GM15510 (cell line): Measurements from ENCODE around the gene WDFY4.

Experiments
- POLR2A ChIP-seq: IDR thresholded peaks from 3 replicates; pipeline ENCODE4 v1.6.1; 2011; ENCODE audit warnings: borderline replicate concordance; ENCODE audit not compliant: insufficient read length; ENCODE audit errors: extremely low read depth

The WDFY4 gene

GRCh38 chr10:48740015-48740707 lies 55.5 kb downstream of the WDFY4 start:
- TF ChIP-seq POLR2A, result no peak

DNA sequence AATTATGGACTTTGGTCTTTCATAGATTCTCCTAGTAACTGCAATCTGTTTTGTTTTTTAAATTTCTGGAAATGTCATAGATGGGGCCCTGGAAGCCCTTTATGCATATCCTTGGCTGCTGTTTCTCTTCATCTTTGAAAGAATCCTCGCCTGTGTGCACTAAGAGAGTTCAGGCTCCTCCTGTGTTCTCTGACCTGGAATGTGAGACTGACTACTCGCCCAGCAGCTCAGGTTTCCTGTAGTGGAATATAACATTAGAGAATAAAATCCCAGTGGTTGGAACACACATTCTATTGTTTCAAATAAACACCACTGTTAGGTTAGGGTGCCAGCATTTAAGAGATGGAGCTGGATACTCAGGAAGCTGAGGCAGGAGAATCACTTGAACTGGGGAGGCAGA lies 56.3 kb downstream of the WDFY4 start:
- TF ChIP-seq POLR2A, result no peak

GRCh38 chr10:48742891-48743860 lies 58.5 kb downstream of the WDFY4 start:
- TF ChIP-seq POLR2A, result no peak

DNA sequence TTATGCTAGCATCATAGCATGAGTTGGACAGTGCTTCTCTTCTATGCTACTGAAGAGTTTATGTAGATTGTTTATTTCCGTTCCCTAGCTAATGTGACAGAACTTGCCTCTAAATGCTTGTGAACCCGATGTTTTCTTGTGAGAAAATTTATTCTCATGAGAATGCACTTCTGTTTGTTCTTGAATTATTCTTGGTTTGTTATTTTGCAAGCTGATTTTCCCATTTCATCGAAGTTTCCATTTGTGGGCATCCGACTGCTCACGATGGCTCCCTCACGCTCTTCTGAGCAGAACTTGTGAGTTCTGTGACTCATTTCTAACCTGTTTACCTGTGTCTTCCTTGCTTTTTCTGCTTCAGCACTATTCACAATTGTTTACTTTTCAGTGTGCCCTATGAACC lies 59.9 kb downstream of the WDFY4 start:
- no peak for TF ChIP-seq POLR2A

GRCh38 chr10:48745662-48746245 lies 61.1 kb downstream of the WDFY4 start:
- no peak for TF ChIP-seq POLR2A

DNA sequence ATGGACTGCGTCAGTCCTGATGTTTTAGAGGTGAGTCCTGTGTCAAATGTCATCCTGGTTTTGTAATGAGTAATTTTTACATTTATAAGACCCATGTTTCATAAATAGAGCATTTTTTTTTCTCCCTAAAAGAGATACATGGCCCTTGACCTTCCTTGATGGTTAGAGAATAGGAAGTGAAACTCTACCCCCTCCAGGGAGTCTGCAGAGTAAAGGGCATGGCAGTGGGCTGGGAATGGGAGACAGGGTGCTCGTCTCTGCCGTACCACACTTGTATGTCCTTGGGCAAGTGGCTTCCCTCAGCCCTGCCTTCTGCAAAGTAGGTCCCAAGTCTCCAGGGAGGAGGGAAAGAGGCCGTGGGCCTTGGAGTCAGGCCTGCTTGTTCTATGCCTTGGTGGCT lies 63.9 kb downstream of the WDFY4 start:
- TF ChIP-seq POLR2A, result no peak

- no peak for TF ChIP-seq POLR2A
These were observed 64.6 kb downstream of the WDFY4 start for GRCh38 chr10:48749254-48749787.

- TF ChIP-seq POLR2A, result no peak
These were observed 65.3 kb downstream of the WDFY4 start for GRCh38 chr10:48750019-48750418.

GRCh38 chr10:48750991-48751390 lies 66.3 kb downstream of the WDFY4 start:
- no peak for TF ChIP-seq POLR2A

GRCh38 chr10:48751730-48752129 lies 67.1 kb downstream of the WDFY4 start:
- no peak for TF ChIP-seq POLR2A

GRCh38 chr10:48758411-48758810 lies 73.7 kb downstream of the WDFY4 start:
- TF ChIP-seq POLR2A, result no peak

DNA sequence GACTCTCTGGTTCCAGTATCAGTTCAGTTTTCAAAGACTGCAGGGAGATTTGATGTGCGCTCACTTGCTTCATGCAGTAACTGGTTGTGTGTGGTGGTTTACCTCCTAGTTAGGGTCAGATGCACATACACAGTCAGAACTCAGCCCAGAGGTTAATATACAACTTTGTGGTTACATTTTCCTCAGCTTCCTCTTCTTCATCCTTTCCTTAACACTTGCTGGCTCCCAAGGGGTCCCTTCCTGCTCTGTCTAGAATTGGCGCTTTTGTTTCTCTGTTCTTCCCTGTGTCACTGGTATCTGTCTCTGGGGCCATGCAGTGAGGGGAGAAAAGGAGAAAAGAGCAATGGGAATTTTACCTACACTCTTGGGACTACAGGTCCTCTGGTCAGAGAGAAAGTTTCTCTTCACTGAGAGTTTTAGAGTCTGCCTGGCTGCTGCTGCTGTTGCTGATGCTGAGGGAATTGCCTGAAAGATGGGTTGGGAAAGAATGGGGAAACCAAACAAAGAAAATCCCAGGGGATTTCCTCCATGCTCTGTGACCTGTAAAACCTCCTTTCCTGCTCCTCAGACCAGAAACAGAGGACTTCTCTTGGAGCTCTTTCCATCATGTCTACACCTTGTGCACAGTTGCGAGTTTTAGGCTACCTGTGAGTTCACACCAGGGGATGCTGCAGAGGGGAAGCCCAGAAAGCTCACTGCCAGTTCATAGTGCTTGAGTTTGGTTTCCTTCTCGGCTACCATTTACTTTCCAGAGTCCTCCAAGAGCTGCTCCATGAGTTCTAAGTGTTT lies 74.6 kb downstream of the WDFY4 start:
- TF ChIP-seq POLR2A, result no peak

DNA sequence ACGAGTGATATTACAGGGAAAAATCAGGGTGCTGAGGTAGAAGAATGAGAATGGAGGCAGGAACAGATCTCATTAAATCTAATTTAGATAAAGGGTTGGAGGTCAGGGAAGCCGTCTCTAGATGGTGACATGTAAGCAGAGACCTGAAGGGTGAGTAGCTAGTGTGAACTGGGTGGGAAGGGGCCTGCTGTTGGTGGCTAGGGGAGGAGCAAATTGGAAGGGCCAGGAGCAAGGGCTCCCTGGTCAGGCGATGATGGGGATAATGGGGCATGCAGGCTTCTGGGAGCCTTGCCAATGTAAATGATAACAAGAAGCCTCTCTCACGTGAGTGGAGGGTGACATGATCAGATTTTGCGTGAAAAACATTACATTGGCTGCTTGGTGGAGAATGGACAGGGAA lies 76.3 kb downstream of the WDFY4 start:
- no peak for TF ChIP-seq POLR2A
